ENCODE data around the gene SPATA45. TPM values are rescaled to one million over a fixed set of nuclear protein-coding genes. Genes with fewer than 3 reads are reported as not detected.

Gene SPATA45
- total and polyA plus RNA-seq, 2 donors, result not detected

DNA sequence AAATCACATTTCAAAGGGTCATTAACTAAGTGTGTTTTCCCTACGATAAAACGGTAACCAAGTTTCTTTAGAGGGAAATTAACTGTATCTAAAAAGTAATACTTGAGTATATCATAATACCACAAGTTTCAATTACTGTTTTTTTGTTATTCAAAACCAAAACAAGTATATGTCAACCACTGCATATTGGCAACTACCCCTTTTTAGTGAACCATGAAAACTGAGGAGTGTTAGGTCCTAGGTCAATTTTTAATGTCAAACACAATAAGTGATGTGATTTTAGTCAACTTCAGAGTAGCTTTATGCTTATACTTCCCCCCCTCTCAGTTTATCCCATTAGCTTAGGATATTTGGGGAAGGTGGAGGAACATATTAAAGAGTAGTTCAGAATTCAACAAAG is 66.2 kb downstream of the SPATA45 start:
- Histone ChIP-seq H3K4me1 (ENCODE audit: insufficient read depth) (no peaks in the 10 kb centered on the region), H3K4me3 (ENCODE audit: low read depth, low read length) (no peak overlapping the region), H3K27ac (ENCODE audit: low read depth) (no peak overlapping the region), H3K36me3 (ENCODE audit: insufficient read depth) (no peaks in the 10 kb centered on the region)
- 87% methylated on average over 2 of the region's 2 CpGs for WGBS
- no peak for DNase-seq (ENCODE audit: extremely low spot score)

DNA sequence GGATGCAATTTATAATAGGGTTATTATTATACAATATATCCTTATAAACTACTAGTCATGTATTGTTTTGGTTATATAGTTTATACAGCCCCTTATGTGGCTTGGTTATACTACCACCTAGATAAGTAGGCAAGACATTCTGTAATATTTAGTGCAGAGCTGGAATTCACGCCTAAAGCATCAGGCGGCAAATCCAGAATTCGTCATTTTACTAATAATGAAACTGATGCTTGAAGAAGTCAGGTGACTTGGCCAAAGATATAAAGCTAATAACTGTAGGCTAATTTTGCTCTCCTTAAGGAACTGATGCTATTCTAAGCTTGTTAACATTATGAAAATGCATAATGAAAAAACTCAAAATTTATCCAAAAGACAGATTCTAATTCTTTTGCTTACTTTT is 66.7 kb downstream of the SPATA45 start:
- no peak overlapping the region for H3K27ac ChIP-seq (ENCODE audit: low read depth)
- 87% methylated on average over 3 of the region's 3 CpGs for WGBS
- no peaks in the 10 kb centered on the region for H3K4me1 ChIP-seq (ENCODE audit: insufficient read depth)
- DNase-seq (ENCODE audit: extremely low spot score), result no peak
- H3K36me3 ChIP-seq (ENCODE audit: insufficient read depth), result no peaks in the 10 kb centered on the region
- H3K4me3 ChIP-seq (ENCODE audit: low read depth, low read length), result no peak overlapping the region

Small RNA genes within 50 kb of the gene (small RNA-seq; reads per million reads assigned to genes)
- gene AC104333.1 (not detected), gene AC104333.2 (not detected)

Other genes with a start within 250 kb of the SPATA45 start
- 20.2 TPM for gene ATF3, start 238.9 kb downstream of the SPATA45 start, total RNA-seq
- 118 TPM for gene ATF3, start 238.9 kb downstream of the SPATA45 start, polyA plus RNA-seq
- 2.3 TPM for gene BATF3, start 147.8 kb downstream of the SPATA45 start, total RNA-seq
- gene BATF3, start 147.8 kb downstream of the SPATA45 start, polyA plus RNA-seq, result 3.7 TPM
- 69.2 TPM for gene NSL1, start 55.9 kb downstream of the SPATA45 start, total RNA-seq
- 30.8 TPM for gene NSL1, start 55.9 kb downstream of the SPATA45 start, polyA plus RNA-seq
- gene TATDN3, start 55.8 kb downstream of the SPATA45 start, total RNA-seq, result 18.8 TPM
- 13.1 TPM for gene TATDN3, start 55.8 kb downstream of the SPATA45 start, polyA plus RNA-seq
- 25.2 TPM for gene FLVCR1, start 10.6 kb upstream of the SPATA45 start, total RNA-seq
- 4.1 TPM for gene FLVCR1, start 10.6 kb upstream of the SPATA45 start, polyA plus RNA-seq
- 19.7 TPM for gene VASH2, start 102.9 kb upstream of the SPATA45 start, total RNA-seq
- 1.9 TPM for gene VASH2, start 102.9 kb upstream of the SPATA45 start, polyA plus RNA-seq
- 104 TPM for gene ANGEL2, start 168.2 kb upstream of the SPATA45 start, total RNA-seq
- gene ANGEL2, start 168.2 kb upstream of the SPATA45 start, polyA plus RNA-seq, result 18.6 TPM
- gene RPS6KC1, start 203.6 kb upstream of the SPATA45 start, total RNA-seq, result 72.4 TPM
- 13.2 TPM for gene RPS6KC1, start 203.6 kb upstream of the SPATA45 start, polyA plus RNA-seq